Measurements from ENCODE around the gene PPP1R1C. TPM values are rescaled to one million over a fixed set of nuclear protein-coding genes. Genes with fewer than 3 reads are reported as not detected.

The PPP1R1C gene
- total RNA-seq, 6 donors from 2014 or later: 2.6 to 13.6 (median 10.9) TPM; not detected in 1

GRCh38 chr2:182047544-182047943, 61.9 kb downstream of the PPP1R1C start:
- TF ChIP-seq EP300 (IDR thresholded peaks at IDR 0.05): no peak
- TF ChIP-seq POLR2A (IDR thresholded peaks at IDR 0.05): no peak
- TF ChIP-seq CTCF (IDR thresholded peaks at IDR 0.05): no peak
- TF ChIP-seq POLR2AphosphoS5 (IDR thresholded peaks at IDR 0.05): no peak
- no peak for DNase-seq
- ATAC-seq (ENCODE audit: low FRiP score in 2 of 2): peak in 1 of 2 donors; percentile 56
- Histone ChIP-seq H3K27me3 (no peaks in the 10 kb centered on the region), H3K36me3 (no peaks in the 10 kb centered on the region), H3K4me1 (no peaks in the 10 kb centered on the region), H3K4me3 (no peak overlapping the region), H3K27ac (no peak overlapping the region), H3K9me3 (no peaks in the 10 kb centered on the region)

GRCh38 chr2:182048088-182048487, 62.4 kb downstream of the PPP1R1C start:
- Histone ChIP-seq H3K4me3 (no peak overlapping the region), H3K27ac (no peak overlapping the region), H3K27me3 (no peaks in the 10 kb centered on the region), H3K36me3 (no peaks in the 10 kb centered on the region), H3K4me1 (no peaks in the 10 kb centered on the region), H3K9me3 (no peaks in the 10 kb centered on the region)
- TF ChIP-seq EP300 (IDR thresholded peaks at IDR 0.05): no peak
- TF ChIP-seq POLR2AphosphoS5 (IDR thresholded peaks at IDR 0.05): no peak
- DNase-seq (no peak), ATAC-seq (ENCODE audit: low FRiP score in 2 of 2) (no peak)
- WGBS, 2 donors: 86 to 95% methylated on average over 2 of the region's 2 CpGs

GRCh38 chr2:182048621-182049020, 63.0 kb downstream of the PPP1R1C start:
- Histone ChIP-seq H3K27ac (no peak overlapping the region), H3K4me3 (no peak overlapping the region), H3K4me1 (no peaks in the 10 kb centered on the region), H3K36me3 (no peaks in the 10 kb centered on the region), H3K27me3 (no peaks in the 10 kb centered on the region), H3K9me3 (no peaks in the 10 kb centered on the region)
- DNase-seq (no peak), ATAC-seq (ENCODE audit: low FRiP score in 2 of 2) (no peak)
- WGBS, 2 donors: 94 to 98% methylated on average over 2 of the region's 2 CpGs
- TF ChIP-seq CTCF (IDR thresholded peaks at IDR 0.05) (no peak), POLR2A (IDR thresholded peaks at IDR 0.05) (no peak), POLR2AphosphoS5 (IDR thresholded peaks at IDR 0.05) (no peak), EP300 (IDR thresholded peaks at IDR 0.05) (no peak)

GRCh38 chr2:182049372-182050148, 63.9 kb downstream of the PPP1R1C start:
- DNase-seq (no peak), ATAC-seq (ENCODE audit: low FRiP score in 2 of 2) (peak in 1 of 2 donors; percentile 60)
- no peaks in the 10 kb centered on the region for H3K27me3 ChIP-seq
- no peaks in the 10 kb centered on the region for H3K4me1 ChIP-seq
- no peak overlapping the region for H3K27ac ChIP-seq
- WGBS, 2 donors: 75 to 83% methylated on average over 3 of the region's 3 CpGs
- H3K36me3 ChIP-seq: no peaks in the 10 kb centered on the region
- H3K9me3 ChIP-seq: no peaks in the 10 kb centered on the region
- TF ChIP-seq POLR2AphosphoS5 (IDR thresholded peaks at IDR 0.05) (no peak), CTCF (IDR thresholded peaks at IDR 0.05) (no peak), POLR2A (IDR thresholded peaks at IDR 0.05) (no peak), EP300 (IDR thresholded peaks at IDR 0.05) (no peak)
- no peak overlapping the region for H3K4me3 ChIP-seq

GRCh38 chr2:182050333-182051135, 64.9 kb downstream of the PPP1R1C start:
- 86 to 87% methylated on average over 4 of the region's 4 CpGs for WGBS, 2 donors
- TF ChIP-seq POLR2AphosphoS5 (IDR thresholded peaks at IDR 0.05) (no peak), POLR2A (IDR thresholded peaks at IDR 0.05) (no peak), EP300 (IDR thresholded peaks at IDR 0.05) (no peak), CTCF (IDR thresholded peaks at IDR 0.05) (no peak)
- no peak overlapping the region for H3K27ac ChIP-seq
- no peaks in the 10 kb centered on the region for H3K27me3 ChIP-seq
- DNase-seq (no peak), ATAC-seq (ENCODE audit: low FRiP score in 2 of 2) (no peak)
- H3K36me3 ChIP-seq: no peaks in the 10 kb centered on the region
- H3K4me3 ChIP-seq: no peak overlapping the region
- no peaks in the 10 kb centered on the region for H3K9me3 ChIP-seq
- H3K4me1 ChIP-seq: no peaks in the 10 kb centered on the region
